ENCODE data around the gene ARL5A. TPM values are rescaled to one million over a fixed set of nuclear protein-coding genes. Genes with fewer than 3 reads are reported as not detected.
"Not testable (repeated sequence)": the region's sequence is repeated elsewhere in the genome, so short reads cannot be mapped to it uniquely, and the experiment has no call there.

Gene ARL5A
- total RNA-seq, 1 donor from 2014 or later: 57.5 TPM

DNA sequence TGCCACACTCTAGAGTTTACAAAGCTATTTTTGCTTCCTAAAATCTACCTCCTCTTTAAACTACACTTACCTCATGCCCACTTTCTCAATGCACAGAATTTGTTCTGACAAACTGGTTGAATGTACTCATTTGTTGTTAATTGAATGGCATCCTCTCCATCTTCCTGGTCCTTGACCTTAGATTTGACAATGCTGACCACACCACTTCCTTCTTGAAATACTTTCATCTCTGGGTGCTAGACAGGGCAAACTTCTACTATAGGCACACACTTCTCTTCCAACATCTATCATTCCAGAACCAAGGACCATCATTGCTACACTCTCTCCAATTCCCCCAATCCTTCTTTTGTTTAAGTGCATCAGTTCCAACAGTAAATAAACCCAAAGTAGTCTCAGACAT, 22.3 kb downstream of the ARL5A start:
- ATAC-seq (ENCODE audit: poor library complexity) (no peak), DNase-seq (no peak)
- intact Hi-C loops (cut with DNase I): no loop called here

DNA sequence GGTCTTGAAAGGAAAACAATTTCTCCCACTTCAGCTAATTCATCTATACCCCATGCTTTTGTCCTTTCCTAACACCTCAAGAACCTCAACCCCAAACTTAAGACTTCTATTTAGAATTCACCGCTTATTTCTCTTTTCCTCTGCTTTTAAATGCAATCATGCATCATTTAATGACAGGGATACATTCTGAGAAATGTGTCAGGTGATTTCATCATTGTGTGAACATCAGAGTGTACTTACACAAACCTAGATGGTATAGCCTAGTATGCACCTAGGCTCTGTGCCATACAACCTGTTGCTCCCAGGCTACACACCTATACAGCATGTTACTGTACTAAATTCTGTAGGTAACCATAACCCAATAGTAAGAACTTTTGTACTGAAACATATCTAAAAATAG, 22.9 kb downstream of the ARL5A start:
- ATAC-seq (ENCODE audit: poor library complexity) (no peak), DNase-seq (no peak)
- intact Hi-C loops (cut with DNase I): no loop called here

- ATAC-seq (ENCODE audit: poor library complexity) (no peak), DNase-seq (no peak)
- intact Hi-C loops (cut with DNase I): no loop called here
Measured at GRCh38 chr2:151803811-151804210, 24.4 kb downstream of the ARL5A start.

- intact Hi-C loops (cut with DNase I): no loop called here
- no peak for ATAC-seq (ENCODE audit: poor library complexity)
- no peak for DNase-seq
Measured at GRCh38 chr2:151802315-151802714, 25.9 kb downstream of the ARL5A start.

- intact Hi-C loops (cut with DNase I): no loop called here
- ATAC-seq (ENCODE audit: poor library complexity) (no peak), DNase-seq (no peak)
Measured at GRCh38 chr2:151799886-151800292, 28.3 kb downstream of the ARL5A start.

GRCh38 chr2:151796774-151797173, 31.4 kb downstream of the ARL5A start:
- intact Hi-C loops (cut with DNase I): no loop called here
- ATAC-seq (ENCODE audit: poor library complexity): no peak
- no peak for DNase-seq

GRCh38 chr2:151795646-151796240, 32.5 kb downstream of the ARL5A start:
- intact Hi-C loops (cut with DNase I): no loop called here
- ATAC-seq (ENCODE audit: poor library complexity): no peak

GRCh38 chr2:151794422-151794821, 33.8 kb downstream of the ARL5A start:
- ATAC-seq (ENCODE audit: poor library complexity); DNase-seq; intact Hi-C loops (cut with DNase I): not testable (repeated sequence)

More at GRCh38 chr2:151795646-151796240, 32.5 kb downstream of the ARL5A start:
- no peak for DNase-seq

DNA sequence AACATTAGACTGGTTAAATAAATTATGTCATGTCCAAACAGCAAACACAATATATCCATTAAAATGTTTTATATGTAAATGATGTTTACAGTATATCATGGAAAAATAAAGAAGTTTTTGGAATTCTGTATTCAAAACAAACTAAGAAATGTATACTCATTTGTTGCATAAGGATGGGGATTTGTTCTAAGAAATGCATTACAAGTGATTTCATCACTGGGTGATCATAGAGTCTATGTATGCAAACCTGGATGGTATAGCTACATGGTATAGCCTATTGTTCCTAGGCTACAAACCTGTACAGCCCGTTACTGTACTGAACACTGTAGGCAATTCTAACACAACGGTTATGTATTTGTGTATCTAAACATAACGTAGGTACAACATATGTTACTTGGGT, 35.1 kb downstream of the ARL5A start:
- DNase-seq (no peak), ATAC-seq (ENCODE audit: poor library complexity) (no peak)
- intact Hi-C loops (cut with DNase I): no loop called here

DNA sequence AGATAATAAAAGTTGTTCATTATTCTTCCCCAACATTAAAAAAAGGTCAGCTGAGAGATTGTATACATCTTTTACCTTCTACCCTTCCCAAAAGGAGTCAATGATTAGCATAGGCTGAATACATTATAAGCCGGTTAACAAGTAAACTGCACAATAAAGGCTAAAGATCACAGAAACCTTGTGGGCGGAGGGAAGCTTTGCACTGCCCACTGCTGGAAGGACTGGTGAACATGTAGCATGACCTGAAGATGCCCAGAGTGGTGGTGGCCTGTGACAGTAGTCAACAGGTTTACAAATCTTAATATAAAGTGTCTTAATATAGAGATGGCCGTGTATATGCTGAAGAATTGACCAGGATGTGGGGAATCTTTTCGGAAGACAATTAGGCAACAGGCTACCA, 35.6 kb downstream of the ARL5A start:
- ATAC-seq (ENCODE audit: poor library complexity) (no peak), DNase-seq (no peak)
- intact Hi-C loops (cut with DNase I): no loop called here

- intact Hi-C loops (cut with DNase I): no loop called here
- DNase-seq: no peak
- no peak for ATAC-seq (ENCODE audit: poor library complexity)
Measured at GRCh38 chr2:151791545-151791944, 36.7 kb downstream of the ARL5A start.

GRCh38 chr2:151790689-151791088, 37.5 kb downstream of the ARL5A start:
- intact Hi-C loops (cut with DNase I): no loop called here
- no peak for ATAC-seq (ENCODE audit: poor library complexity)
- no peak for DNase-seq

DNA sequence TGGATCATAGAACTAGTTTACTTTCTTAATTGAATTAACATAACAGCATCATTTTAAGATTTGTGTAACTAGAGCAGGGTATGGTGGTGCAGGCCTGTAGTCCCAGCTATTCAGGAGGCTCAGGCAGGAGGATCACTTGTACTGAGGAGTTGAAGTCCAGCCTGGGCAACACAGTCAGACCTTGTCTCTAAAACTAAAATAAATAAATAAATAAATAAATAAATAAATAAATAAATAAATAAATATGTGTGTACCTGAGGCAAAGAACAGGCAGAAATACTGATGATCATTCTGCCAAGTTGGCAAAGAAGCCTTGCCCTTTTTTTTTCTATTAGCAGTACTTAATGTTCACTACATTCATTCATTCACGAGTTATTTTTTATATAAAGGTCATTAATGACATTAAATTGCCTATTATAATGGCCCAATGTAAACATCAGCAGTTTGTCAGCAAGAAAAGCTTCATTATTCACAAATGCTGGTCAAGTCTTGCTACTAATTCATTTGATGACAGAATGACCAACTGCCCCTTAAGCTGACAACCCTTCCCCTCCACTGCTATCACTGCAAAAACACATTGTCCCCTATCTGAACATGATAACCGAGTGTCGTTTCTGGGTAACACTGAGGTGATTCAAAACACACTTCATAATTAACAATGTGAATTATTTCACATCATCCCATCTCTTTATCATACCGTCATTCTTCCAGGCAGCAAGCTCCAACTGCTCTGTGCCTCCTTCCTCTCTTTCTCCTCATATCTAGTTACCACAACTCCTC, 39.0 kb downstream of the ARL5A start:
- ATAC-seq (ENCODE audit: poor library complexity) (no peak), DNase-seq (no peak)

GRCh38 chr2:151786483-151786882, 41.7 kb downstream of the ARL5A start:
- ATAC-seq (ENCODE audit: poor library complexity): no peak
- intact Hi-C loops (cut with DNase I): no loop called here

More for the DNA sequence above, 39.0 kb downstream of the ARL5A start:
- intact Hi-C loops (cut with DNase I): no loop called here

GRCh38 chr2:151786077-151786476, 42.1 kb downstream of the ARL5A start:
- ATAC-seq (ENCODE audit: poor library complexity): no peak
- intact Hi-C loops (cut with DNase I): no loop called here
- DNase-seq: no peak

More at GRCh38 chr2:151786483-151786882, 41.7 kb downstream of the ARL5A start:
- DNase-seq: no peak

- ATAC-seq (ENCODE audit: poor library complexity): no peak
- DNase-seq: no peak
- intact Hi-C loops (cut with DNase I): no loop called here
Measured at GRCh38 chr2:151783133-151783520, 45.1 kb downstream of the ARL5A start.

GRCh38 chr2:151782378-151783132, 45.7 kb downstream of the ARL5A start:
- ATAC-seq (ENCODE audit: poor library complexity) (no peak), DNase-seq (no peak)
- intact Hi-C loops (cut with DNase I): no loop called here

DNA sequence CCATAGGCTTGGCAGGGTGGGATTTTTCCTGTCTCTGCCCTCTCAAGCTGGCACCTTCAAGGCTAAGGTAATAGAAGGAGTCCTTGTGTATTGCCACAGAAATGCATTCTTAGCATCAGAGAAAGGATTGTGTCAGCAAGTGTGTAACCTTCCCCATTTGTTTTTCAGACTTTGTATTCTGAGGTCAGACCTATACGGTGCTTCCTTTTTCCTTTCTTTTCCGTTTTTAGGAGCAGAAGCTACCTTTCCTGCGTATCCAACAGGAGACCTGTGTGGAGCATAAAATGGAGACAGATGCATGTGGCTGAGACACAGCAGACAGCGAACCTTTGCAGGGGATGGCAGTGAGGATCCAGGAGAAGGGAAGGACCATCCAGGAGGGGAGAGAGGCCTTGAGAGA, 46.6 kb downstream of the ARL5A start:
- ATAC-seq (ENCODE audit: poor library complexity) (no peak), DNase-seq (no peak)
- intact Hi-C loops (cut with DNase I): no loop called here

GRCh38 chr2:151780938-151781337, 47.3 kb downstream of the ARL5A start:
- DNase-seq (no peak), ATAC-seq (ENCODE audit: poor library complexity) (no peak)
- intact Hi-C loops (cut with DNase I): no loop called here

- ATAC-seq (ENCODE audit: poor library complexity) (no peak), DNase-seq (no peak)
- intact Hi-C loops (cut with DNase I): no loop called here
Measured at GRCh38 chr2:151777935-151778334, 50.3 kb downstream of the ARL5A start.
